G401 (cell line): ENCODE data around the gene KREMEN1. TPM values are rescaled to one million over a fixed set of nuclear protein-coding genes. Genes with fewer than 3 reads are reported as not detected.

Experiments used
- DNase-seq: peaks from one replicate; pipeline ENCODE4 v3.0.0-alpha.2; 2015; ENCODE audit warnings: low spot score
- in situ Hi-C: cut with HindIII; loops from 2 replicates; pipeline ENCODE4 v1.10.0; 2016; ENCODE audit warnings: low sequenced_read_pairs, mixed read lengths
- total RNA-seq: library from RNA; depleted of rRNA; stranded (reverse); fragments of >200 nt; shearing (Covaris generic); gene quantifications from 2 replicates; pipeline ENCODE4 v1.2.3, GENCODE V29; 2014

The KREMEN1 gene
- total RNA-seq, 1 experiment from 2014 or later: 9.3 TPM

GRCh38 chr22:29044657-29045176, 28.1 kb upstream of the KREMEN1 start:
- in situ Hi-C loops: no loop called here
- no peak for DNase-seq

DNA sequence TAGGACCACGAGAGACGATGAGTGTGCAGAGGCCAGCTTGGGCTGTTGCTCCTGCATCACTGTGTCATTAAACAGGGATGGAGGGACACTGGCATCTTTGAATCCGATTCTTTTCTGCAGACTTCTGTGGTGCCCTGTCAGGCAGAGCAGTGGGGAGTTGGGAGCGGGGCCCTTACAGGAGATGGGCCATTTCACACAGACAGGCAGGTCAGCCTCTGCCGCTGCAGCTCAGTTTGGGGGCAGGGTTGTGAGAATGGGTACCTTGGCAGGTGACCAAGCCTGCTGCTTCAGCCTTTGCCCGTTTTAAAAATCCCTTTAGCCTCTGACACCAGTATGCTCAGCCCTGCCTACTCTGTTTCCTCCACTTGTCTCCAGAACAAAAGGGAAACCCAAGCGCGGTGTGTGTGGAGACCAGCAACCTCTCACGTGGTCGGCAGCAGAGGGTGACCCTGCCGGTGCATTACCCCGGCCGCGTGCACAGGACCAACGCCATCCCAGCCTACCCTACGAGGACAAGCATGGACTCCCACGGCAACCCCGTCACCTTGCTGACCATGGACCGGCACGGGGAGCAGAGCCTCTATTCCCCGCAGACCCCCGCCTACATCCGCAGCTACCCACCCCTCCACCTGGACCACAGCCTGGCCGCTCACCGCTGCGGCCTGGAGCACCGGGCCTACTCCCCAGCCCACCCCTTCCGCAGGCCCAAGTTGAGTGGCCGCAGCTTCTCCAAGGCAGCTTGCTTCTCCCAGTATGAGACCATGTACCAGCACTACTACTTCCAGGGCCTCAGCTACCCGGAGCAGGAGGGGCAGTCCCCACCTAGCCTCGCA, 23.8 kb upstream of the KREMEN1 start:
- no peak for DNase-seq
- in situ Hi-C loops: no loop called here

- in situ Hi-C loops: no loop called here
- DNase-seq: no peak
Observed at GRCh38 chr22:29049655-29050263, 23.1 kb upstream of the KREMEN1 start.

- in situ Hi-C loops: no loop called here
Observed at GRCh38 chr22:29050457-29050856, 22.4 kb upstream of the KREMEN1 start.

DNA sequence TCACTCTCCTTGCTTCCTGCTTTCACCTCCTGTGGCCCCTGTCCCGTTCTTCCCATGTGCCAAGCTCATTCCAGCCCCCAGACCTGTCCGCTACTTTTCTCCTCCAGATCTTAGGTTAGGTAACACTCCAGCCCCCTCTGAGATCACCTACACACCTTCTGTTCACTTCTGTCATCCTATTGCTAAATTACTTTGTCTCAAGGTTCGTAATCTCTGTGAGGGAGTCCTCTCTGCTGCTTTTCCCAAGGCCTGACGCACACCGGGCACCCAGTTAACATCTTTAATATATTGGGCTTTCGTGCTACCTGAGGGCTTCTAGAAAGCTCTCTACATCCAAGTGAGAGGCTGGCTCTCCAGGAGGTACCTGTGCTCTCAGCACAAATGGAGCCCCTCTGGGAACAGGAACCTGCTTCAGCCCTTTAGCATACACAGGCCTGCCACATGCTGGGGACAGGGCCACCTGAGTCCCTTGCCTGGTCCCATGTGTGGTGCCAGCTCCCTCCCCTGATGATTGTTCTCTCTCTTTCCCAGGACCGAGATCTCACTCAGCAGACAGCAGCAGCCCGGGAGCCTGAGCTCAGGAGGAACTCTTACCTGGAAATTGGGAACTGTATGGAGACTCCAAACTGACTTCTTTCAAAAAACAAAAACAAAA, 19.7 kb upstream of the KREMEN1 start:
- DNase-seq: no peak
- in situ Hi-C loops: no loop called here

More at GRCh38 chr22:29050457-29050856, 22.4 kb upstream of the KREMEN1 start:
- no peak for DNase-seq

DNA sequence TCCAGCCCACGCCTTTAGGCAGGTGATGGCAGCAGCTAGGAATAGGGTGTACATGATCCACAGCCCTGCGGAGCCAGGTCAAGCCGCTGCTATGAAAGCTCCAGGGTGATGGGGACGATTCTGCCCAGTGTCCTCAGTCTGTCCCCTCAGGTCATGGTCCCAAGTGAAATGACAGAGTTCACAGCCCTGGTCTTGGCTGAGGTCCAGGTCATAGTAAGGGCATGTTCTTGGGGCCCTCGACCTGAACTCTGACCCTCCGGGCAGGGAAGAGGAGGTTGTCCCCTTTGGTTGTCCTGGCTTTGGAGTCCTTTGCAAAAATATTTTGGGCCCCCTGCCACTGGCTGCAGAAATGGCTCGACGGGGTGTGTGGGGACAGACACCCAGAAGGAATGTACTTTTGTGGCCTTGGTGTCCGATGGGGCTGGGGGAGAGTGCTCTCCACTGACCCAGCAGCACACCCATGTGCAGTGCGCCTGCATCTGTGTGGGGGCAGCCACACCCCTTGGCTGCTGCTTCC, 18.5 kb upstream of the KREMEN1 start:
- no peak for DNase-seq
- in situ Hi-C loops: no loop called here

- DNase-seq: no peak
- in situ Hi-C loops: no loop called here
Observed at GRCh38 chr22:29055192-29055830, 17.5 kb upstream of the KREMEN1 start.

DNA sequence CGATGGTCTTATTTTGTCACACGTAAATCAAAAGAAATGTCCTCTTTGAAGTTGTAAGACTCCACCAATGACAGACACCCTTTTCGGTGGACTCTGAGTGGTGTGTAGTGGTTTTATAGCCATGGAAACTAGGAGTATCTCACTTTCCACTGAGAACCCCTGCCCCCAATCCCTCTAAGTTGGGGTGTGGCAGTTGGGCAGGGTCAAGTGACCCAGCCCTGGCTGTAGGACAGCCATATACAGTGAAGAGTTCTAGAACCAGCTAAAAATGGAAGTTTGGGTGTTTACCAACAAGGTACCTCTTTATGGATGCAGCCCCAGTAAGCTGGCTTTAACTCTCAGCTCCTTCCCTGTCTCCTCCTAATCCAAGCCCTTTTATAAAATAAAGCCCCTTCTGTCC, 16.4 kb upstream of the KREMEN1 start:
- no peak for DNase-seq
- in situ Hi-C loops: no loop called here

- in situ Hi-C loops: no loop called here
- no peak for DNase-seq
Observed at GRCh38 chr22:29060251-29060869, 12.5 kb upstream of the KREMEN1 start.

- in situ Hi-C loops: no loop called here
Observed at GRCh38 chr22:29060931-29061330, 11.9 kb upstream of the KREMEN1 start.

DNA sequence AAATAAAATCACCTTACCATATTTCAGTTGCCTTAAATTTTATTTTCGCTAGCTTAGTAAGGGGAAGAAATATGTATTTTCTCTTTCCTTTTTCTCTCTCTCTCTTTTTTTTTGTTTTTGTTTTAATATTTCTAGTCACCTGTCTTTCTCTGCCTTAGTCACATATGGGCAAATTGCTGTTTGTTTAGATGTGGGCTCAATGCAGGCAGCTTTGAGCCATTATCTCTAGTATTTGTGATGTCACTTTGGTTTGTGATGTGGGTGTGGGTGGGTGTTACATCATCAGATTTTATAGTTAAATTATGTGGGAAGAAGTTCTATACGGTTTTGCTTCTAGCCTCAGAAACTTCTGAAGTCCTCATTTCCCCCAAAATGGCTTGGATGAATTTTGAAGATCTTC, 11.1 kb upstream of the KREMEN1 start, which contains the start of gene C22orf31:
Gene C22orf31, minus strand, starts transcription at position 59 of the 400 bp plus-strand sequence. Its CDS starts 39 bp downstream, at position 20.
- in situ Hi-C loops: no loop called here
- no peak for DNase-seq

More at GRCh38 chr22:29060931-29061330, 11.9 kb upstream of the KREMEN1 start:
- DNase-seq: no peak

DNA sequence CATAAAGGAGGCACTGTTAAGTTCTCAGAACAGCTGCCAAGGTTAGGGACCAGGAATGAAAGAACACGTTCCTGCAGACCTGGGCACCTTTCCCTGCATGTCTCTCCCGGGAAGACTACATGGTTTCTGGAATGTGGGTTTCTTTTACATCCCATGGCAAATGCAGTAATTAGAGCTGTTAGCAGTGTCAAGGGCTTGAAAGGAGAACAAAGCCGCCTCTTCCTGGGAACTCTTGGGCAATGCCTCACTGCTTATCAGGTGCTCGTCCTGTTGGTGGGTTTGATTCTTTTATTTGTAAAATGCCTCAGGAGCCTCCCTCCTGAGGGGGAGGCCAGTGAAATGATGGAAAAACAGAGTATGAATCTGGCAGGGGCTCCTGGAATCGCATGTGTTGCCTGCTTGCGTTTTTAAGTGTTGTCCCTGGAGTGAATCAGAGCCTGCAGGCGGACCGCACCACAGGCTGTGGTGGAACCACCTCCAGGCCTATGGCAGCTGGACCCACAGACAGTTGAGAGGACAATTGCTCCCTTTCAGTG, 10.5 kb upstream of the KREMEN1 start:
- no peak for DNase-seq
- in situ Hi-C loops: no loop called here

- in situ Hi-C loops: no loop called here
- no peak for DNase-seq
Observed at GRCh38 chr22:29065468-29066190, 7.2 kb upstream of the KREMEN1 start.

- in situ Hi-C loops: no loop called here
- no peak for DNase-seq
Observed at GRCh38 chr22:29069463-29069862, 3.4 kb upstream of the KREMEN1 start.

- in situ Hi-C loops: no loop called here
- DNase-seq: no peak
Observed at GRCh38 chr22:29070490-29070889, 2.3 kb upstream of the KREMEN1 start.

DNA sequence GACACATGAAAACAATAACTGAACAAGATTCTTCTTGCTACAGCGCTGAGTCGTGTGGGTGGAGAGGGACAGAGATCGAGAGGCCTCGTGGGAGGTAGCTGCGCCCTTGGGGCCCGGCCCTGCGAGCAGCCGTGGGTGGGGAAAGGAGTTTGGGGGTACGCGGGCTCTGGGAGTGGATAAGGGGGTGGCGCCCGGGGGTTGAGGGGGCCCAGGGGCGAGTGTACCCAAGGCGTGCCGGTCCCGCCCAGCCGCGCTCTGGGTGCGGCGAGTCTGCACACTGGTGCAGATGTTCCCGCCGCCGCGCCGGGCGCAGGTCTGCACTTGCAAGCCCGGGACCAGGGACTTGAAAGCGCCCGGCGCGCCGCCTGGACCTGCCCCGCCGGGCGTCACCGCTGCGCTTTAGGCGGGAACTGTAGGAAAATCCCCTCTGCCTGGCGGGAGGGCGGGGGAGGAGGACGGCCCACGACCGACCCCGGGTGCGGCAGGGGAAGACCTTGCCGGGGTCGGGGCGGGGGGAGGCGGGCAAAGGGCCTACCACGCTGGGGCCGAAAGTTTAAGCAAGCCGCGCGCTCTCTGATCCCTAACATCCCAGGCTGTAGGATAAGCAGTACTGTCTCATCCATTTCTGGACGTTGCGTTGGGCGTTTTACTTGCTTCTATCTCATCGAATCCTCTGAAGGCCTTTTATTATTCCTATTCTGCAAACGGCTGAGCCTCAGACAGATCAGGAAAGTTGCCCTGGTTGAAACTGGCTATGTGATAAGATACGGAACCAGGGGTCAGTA, 1.4 kb upstream of the KREMEN1 start:
- DNase-seq: no peak
- in situ Hi-C loops: no loop called here
